COLO829 (cell line): Measurements from ENCODE around the gene SNRNP40.

Experiments used
- DNase-seq: peaks from one replicate; pipeline ENCODE4 v3.0.0; 2012; ENCODE audit warnings: low spot score

The SNRNP40 gene

DNA sequence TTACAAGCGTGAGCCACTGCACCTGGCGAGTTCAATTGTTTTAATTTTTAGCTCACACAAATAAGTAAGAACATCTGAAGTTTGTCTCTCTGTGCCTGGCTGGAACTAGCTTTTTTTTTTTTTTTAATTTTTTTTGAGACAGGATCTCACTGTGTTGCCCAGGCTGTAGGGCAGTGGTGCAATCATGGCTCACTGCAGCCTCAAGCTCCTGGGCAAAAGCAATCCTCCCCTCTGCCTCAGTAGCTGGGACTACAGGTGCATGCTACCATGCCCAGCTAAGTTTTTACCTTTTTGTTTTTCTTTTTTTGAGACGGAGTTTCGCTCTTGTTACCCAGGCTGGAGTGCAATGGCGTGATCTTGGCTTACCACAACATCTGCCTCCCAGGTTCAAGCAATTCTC is 64.8 kb downstream of the SNRNP40 start:
- no peak for DNase-seq

DNA sequence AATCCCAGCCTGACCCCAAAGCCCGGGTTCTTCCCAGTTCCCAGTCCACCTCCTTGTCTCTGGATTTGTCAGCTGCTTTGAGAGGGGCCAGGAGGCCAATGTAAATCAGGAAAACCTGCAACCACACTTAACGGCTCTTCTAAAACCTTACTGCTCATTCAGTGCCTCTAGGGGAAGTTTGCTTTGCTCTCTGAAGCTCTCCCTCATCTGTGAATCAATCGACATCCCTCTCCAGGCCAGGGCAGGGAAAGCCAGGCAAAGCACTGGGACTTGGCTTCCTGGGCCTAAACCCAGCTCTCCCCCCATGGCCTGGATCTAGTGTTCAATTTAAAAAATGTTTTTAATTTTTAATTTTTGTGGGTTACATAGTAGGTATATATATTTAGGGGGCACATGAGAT is 66.2 kb downstream of the SNRNP40 start:
- no peak for DNase-seq

DNA sequence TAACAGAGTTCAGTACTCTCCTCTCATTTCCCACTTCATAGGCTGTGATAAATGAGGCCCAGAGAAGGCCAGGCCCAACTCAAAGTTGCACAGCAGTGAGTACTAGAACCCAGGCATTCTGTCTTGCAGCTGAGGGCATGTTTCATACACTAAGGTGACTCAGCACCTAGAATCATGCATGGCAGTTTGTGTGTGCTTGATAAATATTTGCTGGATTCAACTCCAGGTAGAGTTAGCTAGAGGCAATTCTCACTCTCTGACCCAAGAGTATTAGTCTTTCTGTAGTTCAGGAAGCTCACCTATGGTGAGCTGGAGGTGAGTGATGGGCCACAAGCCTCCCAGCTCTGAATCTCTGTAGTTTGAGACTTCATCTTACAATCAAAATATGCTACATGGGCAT is 67.6 kb downstream of the SNRNP40 start:
- DNase-seq, result no peak

DNA sequence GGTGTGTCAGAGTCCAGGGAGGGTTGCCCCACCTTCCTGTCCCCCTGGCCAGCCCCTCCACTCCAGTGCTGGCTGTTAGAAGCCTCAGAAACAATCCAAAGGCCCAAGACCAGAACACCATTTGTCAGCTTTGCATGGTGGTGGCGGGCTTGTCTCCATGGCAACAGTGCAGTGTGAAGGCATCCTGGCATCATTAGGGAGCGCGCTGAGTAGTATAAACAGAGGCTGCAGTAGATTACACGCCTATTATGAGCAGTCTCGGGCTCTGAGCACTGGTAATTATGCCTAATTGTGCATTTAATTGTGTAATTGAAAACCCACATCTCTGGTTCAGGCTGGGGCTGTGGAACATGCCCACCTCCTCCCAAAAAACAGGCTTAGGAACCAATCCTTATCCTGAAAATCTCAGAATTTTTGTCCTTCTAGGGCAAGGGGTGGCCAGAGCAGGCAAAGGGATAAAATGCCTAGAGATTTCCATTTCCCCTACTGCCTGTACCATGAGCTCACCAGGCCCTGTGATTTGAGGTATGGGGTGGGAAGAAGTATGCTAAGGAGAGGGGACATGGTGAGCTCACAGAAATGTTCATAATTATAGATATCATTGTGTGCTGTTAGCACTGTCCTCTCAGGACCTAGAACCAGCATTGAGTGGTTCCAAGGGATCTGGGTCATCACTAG is 68.6 kb downstream of the SNRNP40 start:
- DNase-seq, result no peak

DNA sequence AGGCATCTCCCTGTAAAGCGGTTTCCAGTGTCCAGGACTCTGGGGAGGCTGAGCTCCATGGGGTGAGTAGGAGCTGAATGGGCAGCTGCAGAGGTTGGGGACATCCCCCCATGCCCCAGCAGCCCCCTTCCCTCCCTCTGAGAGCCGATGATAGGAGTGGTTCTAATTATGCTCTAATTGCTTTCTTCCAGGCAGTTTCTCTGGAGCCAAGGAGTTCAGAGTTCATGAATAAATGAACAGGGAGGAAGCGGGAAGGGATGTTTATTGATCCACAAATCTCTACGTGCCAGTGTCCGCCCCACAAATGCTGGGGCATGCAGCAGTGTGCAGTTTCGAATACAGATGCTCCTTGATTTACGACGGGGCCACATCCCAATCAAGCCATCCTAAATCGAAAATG is 72.5 kb downstream of the SNRNP40 start:
- DNase-seq, result no peak

DNA sequence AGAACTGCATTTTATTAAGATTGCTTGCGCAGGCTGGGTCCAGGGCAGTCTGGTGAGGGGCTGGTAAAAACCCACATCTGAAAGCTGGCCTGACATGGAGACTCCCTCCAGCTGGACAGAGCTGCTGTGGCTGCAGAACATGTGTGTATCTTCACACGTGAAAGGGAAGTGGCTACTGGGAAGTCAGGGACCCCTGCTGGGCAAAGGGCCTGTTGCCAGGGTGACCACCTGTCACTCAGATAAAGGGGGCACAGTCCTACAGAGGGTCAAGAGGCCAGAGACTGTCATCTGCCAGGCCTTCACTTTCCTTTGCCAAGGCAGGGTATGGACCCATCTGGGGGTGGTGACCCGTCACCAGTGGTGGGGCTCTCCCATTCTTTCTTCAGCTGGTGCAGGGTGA is 74.4 kb downstream of the SNRNP40 start:
- DNase-seq, result no peak

DNA sequence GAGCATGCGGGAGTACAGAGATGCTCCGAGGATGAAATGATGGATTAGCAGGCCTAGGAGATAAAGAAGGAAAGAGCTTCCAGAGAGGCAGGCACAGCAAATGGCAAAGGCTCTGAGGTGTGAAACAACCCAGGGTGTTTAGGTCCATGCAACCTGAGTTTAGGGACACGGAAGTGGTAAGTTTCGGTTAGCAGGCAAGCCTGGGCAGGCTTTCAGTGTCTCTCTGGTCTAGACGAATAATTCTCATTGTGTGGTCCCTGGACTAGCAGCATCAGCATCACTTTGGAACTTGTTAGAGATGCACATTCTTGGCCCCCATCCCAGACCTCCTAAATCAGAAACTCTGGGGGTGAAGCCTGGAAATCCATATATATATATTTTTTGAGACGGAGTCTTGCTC is 75.5 kb downstream of the SNRNP40 start:
- no peak for DNase-seq

DNA sequence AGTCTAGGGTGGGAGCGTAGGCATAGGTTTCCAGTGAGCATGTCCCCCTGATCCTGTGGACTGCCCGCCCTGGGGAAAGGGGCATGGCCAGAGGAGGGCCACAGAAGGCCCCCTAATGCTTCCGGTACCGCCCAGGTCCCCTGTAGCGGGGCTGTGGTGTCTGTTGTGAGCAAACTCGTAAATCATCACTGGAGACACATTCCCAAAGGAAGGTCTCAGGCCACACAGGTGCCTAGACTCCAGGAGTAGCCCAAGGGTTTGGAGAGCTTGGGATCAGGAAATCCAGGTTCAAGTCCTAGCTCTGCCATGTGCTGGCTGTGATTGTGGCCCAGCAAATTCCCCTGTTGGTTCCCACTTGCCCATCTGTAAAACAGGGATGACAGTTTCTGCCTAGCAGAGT is 77.1 kb downstream of the SNRNP40 start:
- DNase-seq, result no peak

DNA sequence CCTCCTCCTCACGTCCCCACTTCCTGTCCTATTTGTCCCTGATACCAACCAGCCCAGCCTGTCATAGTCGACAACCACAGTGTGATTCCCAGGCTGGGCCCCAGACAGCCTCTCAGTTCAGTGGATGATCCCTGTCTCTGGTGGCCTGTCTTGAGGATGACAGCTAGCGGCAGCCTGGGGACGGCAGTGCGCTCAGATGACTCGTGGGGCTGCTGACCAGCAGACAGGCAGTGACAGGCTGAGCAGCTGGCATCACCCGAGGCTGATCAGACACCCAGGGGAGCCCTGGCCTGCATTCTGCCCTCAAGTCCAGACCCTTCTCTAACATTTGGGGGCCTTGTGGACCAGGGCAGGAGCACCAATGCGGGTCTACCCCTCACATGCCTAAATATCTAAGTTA is 77.9 kb downstream of the SNRNP40 start:
- no peak for DNase-seq

DNA sequence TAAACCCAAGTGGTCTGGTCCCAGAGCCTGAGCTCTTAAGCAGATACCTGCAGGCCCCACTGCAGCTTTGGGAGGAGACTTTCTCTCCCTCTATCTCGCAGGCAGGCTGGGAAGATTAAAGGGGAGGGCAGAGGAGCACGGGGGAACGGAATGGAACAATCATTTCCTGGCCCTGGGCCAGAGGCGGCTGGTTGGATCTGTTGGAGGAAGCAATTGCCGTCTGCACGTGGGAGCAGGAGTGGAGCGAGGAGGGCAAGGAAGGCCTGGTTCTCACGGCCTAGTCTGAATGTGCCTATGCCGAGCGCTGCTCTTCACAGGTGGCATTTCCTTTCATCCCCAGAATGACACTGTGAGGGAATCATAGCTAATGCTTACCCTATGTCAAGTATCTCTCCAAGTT is 80.6 kb downstream of the SNRNP40 start:
- DNase-seq, result no peak

DNA sequence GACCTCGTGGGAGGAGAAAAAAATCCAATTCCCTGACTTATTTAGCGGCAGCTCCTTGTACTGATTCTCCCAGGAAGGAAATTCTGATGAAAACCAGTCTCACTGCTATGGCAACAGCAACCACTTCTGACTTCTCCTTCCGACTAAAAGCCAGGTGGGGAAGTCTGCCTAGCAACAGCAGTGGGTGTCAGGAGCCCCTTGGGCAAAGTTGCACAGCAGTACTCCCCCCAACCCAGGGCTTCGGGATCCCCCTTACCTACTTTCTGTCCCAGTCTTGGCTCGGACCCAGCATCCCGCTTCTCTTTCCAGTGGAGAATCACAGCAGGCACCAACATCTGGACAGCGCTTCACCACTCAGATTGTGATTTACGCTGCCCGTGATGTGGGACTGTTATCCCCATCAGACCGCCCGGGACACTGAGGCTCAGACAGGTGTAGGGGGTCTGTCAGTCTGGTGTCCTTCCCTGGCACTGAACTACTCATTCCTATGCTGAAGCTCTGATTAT is 81.5 kb downstream of the SNRNP40 start:
- no peak for DNase-seq

DNA sequence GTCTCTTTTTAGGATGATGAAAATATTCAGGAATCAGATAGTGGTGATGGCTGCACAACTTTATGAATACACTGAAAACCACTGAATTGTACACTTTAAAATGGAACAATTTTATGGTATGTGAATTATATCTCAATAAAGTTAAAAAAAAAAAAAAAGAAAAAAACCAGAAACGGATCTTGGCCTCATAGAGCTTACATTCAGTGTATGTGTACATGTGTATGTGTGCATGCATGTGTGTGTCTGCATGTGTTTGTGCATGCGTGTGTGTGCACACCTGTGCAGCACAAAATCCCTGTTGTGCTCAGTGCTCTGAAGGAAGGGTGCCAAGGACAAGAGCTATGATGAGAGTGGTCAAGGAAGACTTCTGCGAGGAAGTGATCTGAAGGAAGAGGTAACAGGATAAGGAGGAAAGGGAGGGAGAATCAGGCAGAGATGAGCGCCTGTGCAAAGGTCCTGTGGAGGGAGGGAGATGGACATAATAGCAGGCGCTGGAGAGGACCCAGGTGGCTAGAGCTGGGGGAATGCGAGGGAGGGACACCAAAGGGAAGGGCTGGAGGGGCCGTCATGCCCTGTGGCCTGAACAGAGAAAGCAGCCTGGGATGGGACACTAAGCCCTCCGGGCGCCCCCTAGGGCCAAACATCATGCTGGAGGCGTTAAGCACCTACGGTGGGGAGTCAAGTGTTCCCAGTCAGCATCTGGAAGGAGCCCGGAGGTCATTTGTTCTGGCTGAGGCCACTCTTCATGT is 82.1 kb downstream of the SNRNP40 start:
- DNase-seq, result no peak
